ENCODE data around the gene GPHA2.

GPHA2 gene

GRCh38 chr11:64908766-64909165 lies 26.9 kb downstream of the GPHA2 start:
- no peak overlapping the region for H3K4me3 ChIP-seq (ENCODE audit: low read depth, low read length)
- TF ChIP-seq, protein P1, sequence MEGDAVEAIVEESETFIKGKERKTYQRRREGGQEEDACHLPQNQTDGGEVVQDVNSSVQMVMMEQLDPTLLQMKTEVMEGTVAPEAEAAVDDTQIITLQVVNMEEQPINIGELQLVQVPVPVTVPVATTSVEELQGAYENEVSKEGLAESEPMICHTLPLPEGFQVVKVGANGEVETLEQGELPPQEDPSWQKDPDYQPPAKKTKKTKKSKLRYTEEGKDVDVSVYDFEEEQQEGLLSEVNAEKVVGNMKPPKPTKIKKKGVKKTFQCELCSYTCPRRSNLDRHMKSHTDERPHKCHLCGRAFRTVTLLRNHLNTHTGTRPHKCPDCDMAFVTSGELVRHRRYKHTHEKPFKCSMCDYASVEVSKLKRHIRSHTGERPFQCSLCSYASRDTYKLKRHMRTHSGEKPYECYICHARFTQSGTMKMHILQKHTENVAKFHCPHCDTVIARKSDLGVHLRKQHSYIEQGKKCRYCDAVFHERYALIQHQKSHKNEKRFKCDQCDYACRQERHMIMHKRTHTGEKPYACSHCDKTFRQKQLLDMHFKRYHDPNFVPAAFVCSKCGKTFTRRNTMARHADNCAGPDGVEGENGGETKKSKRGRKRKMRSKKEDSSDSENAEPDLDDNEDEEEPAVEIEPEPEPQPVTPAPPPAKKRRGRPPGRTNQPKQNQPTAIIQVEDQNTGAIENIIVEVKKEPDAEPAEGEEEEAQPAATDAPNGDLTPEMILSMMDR (IDR thresholded peaks at IDR 0.05; ENCODE audit: low read depth, low read length, missing control alignments), result no peak
- in situ Hi-C loops (cut with HindIII; ENCODE audit: low sequenced_read_pairs), result no loop called here
- no peak for DNase-seq (ENCODE audit: low read depth)

- in situ Hi-C loops (cut with HindIII; ENCODE audit: low sequenced_read_pairs), result no loop called here
- no peak overlapping the region for H3K4me3 ChIP-seq (ENCODE audit: low read depth, low read length)
- TF ChIP-seq, protein P1 (IDR thresholded peaks at IDR 0.05; ENCODE audit: low read depth, low read length, missing control alignments), result no peak
- no peak for DNase-seq (ENCODE audit: low read depth)
Measured at GRCh38 chr11:64906314-64906635, 29.4 kb downstream of the GPHA2 start.

- H3K4me3 ChIP-seq (ENCODE audit: low read depth, low read length), result no peak overlapping the region
- in situ Hi-C loops (cut with HindIII; ENCODE audit: low sequenced_read_pairs), result no loop called here
- TF ChIP-seq, protein P1 (IDR thresholded peaks at IDR 0.05; ENCODE audit: low read depth, low read length, missing control alignments), result no peak
- no peak for DNase-seq (ENCODE audit: low read depth)
Measured at GRCh38 chr11:64905516-64906313, 30.0 kb downstream of the GPHA2 start.

- in situ Hi-C loops (cut with HindIII; ENCODE audit: low sequenced_read_pairs), result no loop called here
- H3K4me3 ChIP-seq (ENCODE audit: low read depth, low read length), result no peak overlapping the region
- DNase-seq (ENCODE audit: low read depth), result no peak
- TF ChIP-seq, protein P1 (IDR thresholded peaks at IDR 0.05; ENCODE audit: low read depth, low read length, missing control alignments), result no peak
Measured at GRCh38 chr11:64903291-64903833, 32.3 kb downstream of the GPHA2 start.

GRCh38 chr11:64902102-64902900 lies 33.4 kb downstream of the GPHA2 start:
- TF ChIP-seq, protein P1 (IDR thresholded peaks at IDR 0.05; ENCODE audit: low read depth, low read length, missing control alignments), result no peak
- no peak for DNase-seq (ENCODE audit: low read depth)
- in situ Hi-C loops (cut with HindIII; ENCODE audit: low sequenced_read_pairs), result no loop called here
- no peak overlapping the region for H3K4me3 ChIP-seq (ENCODE audit: low read depth, low read length)

- TF ChIP-seq, protein P1 (IDR thresholded peaks at IDR 0.05; ENCODE audit: low read depth, low read length, missing control alignments), result no peak
- no peak overlapping the region for H3K4me3 ChIP-seq (ENCODE audit: low read depth, low read length)
- DNase-seq (ENCODE audit: low read depth), result no peak
- in situ Hi-C loops (cut with HindIII; ENCODE audit: low sequenced_read_pairs), result no loop called here
Measured at GRCh38 chr11:64900774-64901173, 34.9 kb downstream of the GPHA2 start.
